ENCODE measurements around the gene RAMP2. TPM values are rescaled to one million over a fixed set of nuclear protein-coding genes. Genes with fewer than 3 reads are reported as not detected.

Gene RAMP2
- total RNA-seq, 2 experiments from 2014 or later, result not detected

- intact Hi-C loops (cut with DNase I, micrococcal nuclease), result no loop called here
- no peak for DNase-seq
- no peak for ATAC-seq
- Mint-ChIP-seq H3K27ac (no peak overlapping the region), H3K9me3 (ENCODE audit: low read depth) (no peaks in the 10 kb centered on the region), H3K27me3 (peaks cover 42% of the 10 kb centered on the region), H3K4me1 (peaks cover 22% of the 10 kb centered on the region), H3K36me3 (ENCODE audit: low read depth) (peaks cover 18% of the 10 kb centered on the region), H3K4me3 (no peak overlapping the region)
- CTCF ChIA-PET, result no interaction called here
- POLR2A ChIA-PET, result interaction anchor here (1.0 kb wide), 1 partner anchor 8 kb away, joined by 3 read pairs; the partner anchor contains the start of gene VPS25
Observed at GRCh38 chr17:42781639-42782165, 20.7 kb downstream of the RAMP2 start.

- POLR2A ChIA-PET, result interaction anchor here (1.0 kb wide), 1 partner anchor 9 kb away, joined by 3 read pairs; the partner anchor contains the start of gene VPS25
- H3K9me3 Mint-ChIP-seq (ENCODE audit: low read depth), result no peaks in the 10 kb centered on the region
- no peak for ATAC-seq
- H3K27me3 Mint-ChIP-seq, result peaks cover 48% of the 10 kb centered on the region
- CTCF ChIA-PET, result interaction anchor here (0.7 kb wide), 1 partner anchor 330 kb away, joined by 3 read pairs; no protein-coding TSS in a partner anchor
- DNase-seq, result no peak
- intact Hi-C loops (cut with DNase I, micrococcal nuclease), result no loop called here
- H3K4me1 Mint-ChIP-seq, result peaks cover 22% of the 10 kb centered on the region
- no peak overlapping the region for H3K4me3 Mint-ChIP-seq
- H3K27ac Mint-ChIP-seq, result no peak overlapping the region
- peaks cover 15% of the 10 kb centered on the region for H3K36me3 Mint-ChIP-seq (ENCODE audit: low read depth)
Observed at GRCh38 chr17:42782166-42783061, 21.4 kb downstream of the RAMP2 start.

GRCh38 chr17:42783062-42783790, 22.2 kb downstream of the RAMP2 start:
- peaks cover 51% of the 10 kb centered on the region for H3K27me3 Mint-ChIP-seq

GRCh38 chr17:42783791-42784138, 22.7 kb downstream of the RAMP2 start:
- DNase-seq (no peak), ATAC-seq (no peak)
- no peak overlapping the region for H3K4me3 Mint-ChIP-seq
- POLR2A ChIA-PET, result no interaction called here
- intact Hi-C loops (cut with DNase I, micrococcal nuclease), result no loop called here
- no peak overlapping the region for H3K27ac Mint-ChIP-seq
- no peaks in the 10 kb centered on the region for H3K9me3 Mint-ChIP-seq (ENCODE audit: low read depth)
- CTCF ChIA-PET, result interaction anchor here (0.8 kb wide), 1 partner anchor 415 kb away, joined by 4 read pairs; no protein-coding TSS in a partner anchor
- peaks cover 51% of the 10 kb centered on the region for H3K27me3 Mint-ChIP-seq
- peaks cover 22% of the 10 kb centered on the region for H3K4me1 Mint-ChIP-seq
- peaks cover 10% of the 10 kb centered on the region for H3K36me3 Mint-ChIP-seq (ENCODE audit: low read depth)

More at GRCh38 chr17:42783062-42783790, 22.2 kb downstream of the RAMP2 start:
- Mint-ChIP-seq H3K27ac (no peak overlapping the region), H3K4me1 (peaks cover 22% of the 10 kb centered on the region), H3K4me3 (no peak overlapping the region), H3K9me3 (ENCODE audit: low read depth) (no peaks in the 10 kb centered on the region), H3K36me3 (ENCODE audit: low read depth) (peaks cover 10% of the 10 kb centered on the region)
- no peak for DNase-seq
- intact Hi-C loops (cut with DNase I, micrococcal nuclease), result no loop called here
- CTCF ChIA-PET, result interaction anchor here (0.7 to 0.8 kb wide), 2 partner anchors 329 to 416 kb away, joined by 3 to 4 read pairs; no protein-coding TSS in a partner anchor
- ATAC-seq, result no peak
- POLR2A ChIA-PET, result no interaction called here

- peaks cover 22% of the 10 kb centered on the region for H3K4me1 Mint-ChIP-seq
- intact Hi-C loops (cut with DNase I, micrococcal nuclease), result no loop called here
- ChIA-PET POLR2A (no interaction called here), CTCF (no interaction called here)
- peaks cover 5% of the 10 kb centered on the region for H3K36me3 Mint-ChIP-seq (ENCODE audit: low read depth)
- H3K4me3 Mint-ChIP-seq, result no peak overlapping the region
- H3K27me3 Mint-ChIP-seq, result peaks cover 54% of the 10 kb centered on the region
- H3K27ac Mint-ChIP-seq, result no peak overlapping the region
- DNase-seq (no peak), ATAC-seq (no peak)
- no peaks in the 10 kb centered on the region for H3K9me3 Mint-ChIP-seq (ENCODE audit: low read depth)
Observed at GRCh38 chr17:42784409-42784808, 23.4 kb downstream of the RAMP2 start.

GRCh38 chr17:42784811-42785592, 24.0 kb downstream of the RAMP2 start:
- ChIA-PET CTCF (interaction anchor here (1.7 kb wide), 1 partner anchor 13 kb away, joined by 4 read pairs; the partner anchor contains the start of genes CNTD1 and COA3), POLR2A (no interaction called here)
- Mint-ChIP-seq H3K4me3 (no peak overlapping the region), H3K27me3 (peaks cover 54% of the 10 kb centered on the region), H3K27ac (no peak overlapping the region), H3K4me1 (peaks cover 19% of the 10 kb centered on the region), H3K36me3 (ENCODE audit: low read depth) (no peaks in the 10 kb centered on the region), H3K9me3 (ENCODE audit: low read depth) (no peaks in the 10 kb centered on the region)
- no peak for ATAC-seq
- intact Hi-C loops (cut with DNase I, micrococcal nuclease), result no loop called here
- peak; percentile 34 for DNase-seq

- DNase-seq (no peak), ATAC-seq (no peak)
- Mint-ChIP-seq H3K4me1 (peaks cover 19% of the 10 kb centered on the region), H3K27me3 (peaks cover 46% of the 10 kb centered on the region), H3K36me3 (ENCODE audit: low read depth) (no peaks in the 10 kb centered on the region), H3K9me3 (ENCODE audit: low read depth) (no peaks in the 10 kb centered on the region), H3K27ac (no peak overlapping the region), H3K4me3 (no peak overlapping the region)
- CTCF ChIA-PET, result interaction anchor here (0.8 to 1.7 kb wide), 2 partner anchors 11 to 107 kb away, joined by 3 to 4 read pairs; partner anchors contain the start of genes CNTD1 and COA3
- intact Hi-C loops (cut with DNase I, micrococcal nuclease), result no loop called here
- POLR2A ChIA-PET, result interaction anchor here (0.6 kb wide), 1 partner anchor 12 kb away, joined by 3 read pairs; no protein-coding TSS in a partner anchor
Observed at GRCh38 chr17:42787266-42787665, 26.2 kb downstream of the RAMP2 start.

- intact Hi-C loops (cut with DNase I, micrococcal nuclease), result no loop called here
- CTCF ChIA-PET, result no interaction called here
- Mint-ChIP-seq H3K4me1 (peaks cover 2% of the 10 kb centered on the region), H3K27ac (no peak overlapping the region), H3K9me3 (ENCODE audit: low read depth) (no peaks in the 10 kb centered on the region), H3K36me3 (ENCODE audit: low read depth) (peaks cover 7% of the 10 kb centered on the region), H3K27me3 (peaks cover 9% of the 10 kb centered on the region), H3K4me3 (no peak overlapping the region)
- POLR2A ChIA-PET, result no interaction called here
- DNase-seq (no peak), ATAC-seq (no peak)
Observed at GRCh38 chr17:42791948-42792347, 30.9 kb downstream of the RAMP2 start.

- peaks cover 7% of the 10 kb centered on the region for H3K36me3 Mint-ChIP-seq (ENCODE audit: low read depth)
- DNase-seq (no peak), ATAC-seq (no peak)
- no peak overlapping the region for H3K4me3 Mint-ChIP-seq
- POLR2A ChIA-PET, result no interaction called here
- intact Hi-C loops (cut with DNase I, micrococcal nuclease), result no loop called here
- peaks cover 7% of the 10 kb centered on the region for H3K4me1 Mint-ChIP-seq
- no peaks in the 10 kb centered on the region for H3K9me3 Mint-ChIP-seq (ENCODE audit: low read depth)
- CTCF ChIA-PET, result no interaction called here
- H3K27ac Mint-ChIP-seq, result no peak overlapping the region
- H3K27me3 Mint-ChIP-seq, result peaks cover 6% of the 10 kb centered on the region
Observed at GRCh38 chr17:42792545-42792944, 31.5 kb downstream of the RAMP2 start.

- Mint-ChIP-seq H3K9me3 (ENCODE audit: low read depth) (no peaks in the 10 kb centered on the region), H3K4me3 (no peak overlapping the region), H3K27me3 (no peaks in the 10 kb centered on the region), H3K4me1 (peaks cover 16% of the 10 kb centered on the region), H3K27ac (no peak overlapping the region), H3K36me3 (ENCODE audit: low read depth) (peaks cover 7% of the 10 kb centered on the region)
- intact Hi-C loops (cut with DNase I, micrococcal nuclease), result no loop called here
- no peak for ATAC-seq
- ChIA-PET CTCF (interaction anchor here (0.6 kb wide), 1 partner anchor 196 kb away, joined by 3 read pairs; no protein-coding TSS in a partner anchor), POLR2A (no interaction called here)
- no peak for DNase-seq
Observed at GRCh38 chr17:42795061-42795460, 34.0 kb downstream of the RAMP2 start.

GRCh38 chr17:42795465-42795864, 34.4 kb downstream of the RAMP2 start:
- H3K27ac Mint-ChIP-seq, result no peak overlapping the region
- no peak overlapping the region for H3K4me3 Mint-ChIP-seq
- peaks cover 7% of the 10 kb centered on the region for H3K36me3 Mint-ChIP-seq (ENCODE audit: low read depth)
- H3K27me3 Mint-ChIP-seq, result no peaks in the 10 kb centered on the region
- ATAC-seq (no peak), DNase-seq (no peak)
- ChIA-PET POLR2A (no interaction called here), CTCF (interaction anchor here (0.6 to 0.7 kb wide), 2 partner anchors 11 to 195 kb away, joined by 3 read pairs; no protein-coding TSS in a partner anchor)
- peaks cover 16% of the 10 kb centered on the region for H3K4me1 Mint-ChIP-seq
- intact Hi-C loops (cut with DNase I, micrococcal nuclease), result no loop called here
- H3K9me3 Mint-ChIP-seq (ENCODE audit: low read depth), result no peaks in the 10 kb centered on the region
